Testis (tissue), 5 donors: Measurements from ENCODE around the gene SLC30A10. TPM values are rescaled to one million over a fixed set of nuclear protein-coding genes. Genes with fewer than 3 reads are reported as not detected.

Experiments
- DNase-seq: peaks from one replicate; pipeline ENCODE4 v3.0.0-alpha.2; 2019
- H3K27ac ChIP-seq, 2 donors: fragments of 200-600 bp; sonication (generic); one replicate each; pipeline ENCODE4 v1.5.1; 2019
- H3K27me3 ChIP-seq: fragments of 200-600 bp; sonication (generic); one replicate; pipeline ENCODE4 v1.5.1; 2019
- H3K36me3 ChIP-seq: fragments of 200-600 bp; sonication (generic); one replicate; pipeline ENCODE4 v1.5.1; 2017; ENCODE audit warnings: low read depth; ENCODE audit errors: missing control alignments
- H3K4me1 ChIP-seq: fragments of 200-600 bp; sonication (generic); one replicate; pipeline ENCODE4 v1.5.1; 2019
- H3K4me3 ChIP-seq, 2 donors: fragments of 200-600 bp; sonication (generic); one replicate each; pipeline ENCODE4 v1.5.1; 2017 to 2019
- H3K9me3 ChIP-seq: fragments of 200-600 bp; sonication (generic); one replicate; pipeline ENCODE4 v1.5.1; 2017
- POLR2A ChIP-seq: fragments of 450-650 bp; IDR thresholded peaks from one replicate; pipeline ENCODE4 v1.6.1; 2017; ENCODE audit warnings: antibody characterized with exemption, mild to moderate bottlenecking, moderate library complexity
- WGBS, 2 donors: methylation state at CpG; one replicate each; pipeline ENCODE4 v1.1.5; 2018; 5-methylcytosine and 5-hydroxymethylcytosine counted together
- intact Hi-C: fragments of 100-400 bp; cut with DNase I; formaldehyde crosslinking; loops from one replicate; pipeline ENCODE4 v1.15.1; 2023; ENCODE audit warnings: low total_unique reads
- long read RNA-seq, 2 donors: transcript quantifications; one replicate each; lab custom pipeline, GENCODE V29; 2026
- polyA plus RNA-seq: library from polyadenylated mRNA; stranded (reverse); fragments of 350-450 nt; fragmentation: Illumina TruSeq; extraction: RNeasy Lipid Tissue Mini Kit (QIAGEN cat#74804); gene quantifications from one replicate; pipeline ENCODE4 v1.2.3, GENCODE V29; 2014; ENCODE audit warnings: low read depth, low replicate concordance; ENCODE audit not compliant: insufficient read depth
- total RNA-seq, 2 donors: library from RNA; depleted of rRNA; stranded (reverse); fragments of >200 nt; gene quantifications; one replicate each; pipeline ENCODE4 v1.2.3, GENCODE V29; 2016
- TF ChIP-seq, protein P1 (sequence below), 3 experiments: fragments of 450-650 bp in 2 of 3; fragments of 200-600 bp in 1 of 3; sonication (generic) in 1 of 3; IDR thresholded peaks; one replicate each; pipeline ENCODE4 v1.5.1; 2016 to 2019; ENCODE audit warnings: antibody characterized with exemption in 3 of 3, mild to moderate bottlenecking in 2 of 3, moderate library complexity in 1 of 3

SLC30A10 gene
- 1 to 10 TPM; 2.2 to 2.4 TPM for total RNA-seq
- 4.0 TPM for polyA plus RNA-seq
- long read RNA-seq, donor 1, partial matches to known transcripts, result 0 of 1 reads
- long read RNA-seq, donor 1, other reads (novel, unspliced or antisense), result 0 of 1 reads
- long read RNA-seq, donor 2, result 0 reads

DNA sequence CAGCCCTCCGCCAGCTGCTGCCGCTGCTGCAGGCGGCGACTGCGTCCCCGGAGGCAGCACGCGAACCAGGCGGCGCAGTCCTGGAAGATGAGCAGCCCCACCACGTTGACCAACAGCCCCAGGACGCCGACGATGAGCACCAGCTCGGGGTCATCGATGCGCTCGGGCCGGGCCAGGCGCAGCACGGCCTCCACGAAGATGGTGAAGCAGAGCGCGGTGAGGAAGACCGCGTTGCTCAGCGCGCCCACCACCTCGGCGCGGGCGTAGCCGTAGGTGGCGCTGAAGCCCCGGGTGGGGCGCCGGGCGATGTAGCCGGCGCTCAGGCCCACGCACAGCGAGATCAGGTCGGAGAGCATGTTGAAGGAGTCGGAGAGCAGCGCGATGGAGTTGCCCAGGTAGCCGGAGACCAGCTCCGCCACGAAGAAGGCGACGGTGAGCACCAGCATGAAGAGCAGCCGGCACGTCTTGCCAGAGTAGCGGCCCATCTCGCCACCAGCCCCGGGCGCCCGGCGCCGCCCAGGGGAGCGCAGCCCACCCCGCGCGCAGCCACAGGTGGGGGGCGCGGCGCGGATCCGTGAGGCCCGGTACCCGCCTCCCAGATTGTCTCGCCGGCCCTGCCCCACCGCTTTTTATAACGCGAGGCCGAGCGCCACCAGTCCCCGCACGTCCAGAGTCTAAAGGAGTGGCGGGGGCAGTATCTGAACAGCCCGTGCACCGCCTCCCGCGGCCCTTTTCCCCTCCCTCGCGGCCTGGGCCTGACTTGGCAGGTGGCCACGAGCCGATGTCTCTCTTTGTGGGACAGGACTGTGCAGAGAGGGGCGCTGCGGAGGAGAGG is at the start of gene SLC30A10:
TSS of gene SLC30A10 (minus strand) at position 602 of the 835 bp plus-strand sequence. CDS start at position 485, 117 bp downstream.
- TF ChIP-seq, protein P1, sequence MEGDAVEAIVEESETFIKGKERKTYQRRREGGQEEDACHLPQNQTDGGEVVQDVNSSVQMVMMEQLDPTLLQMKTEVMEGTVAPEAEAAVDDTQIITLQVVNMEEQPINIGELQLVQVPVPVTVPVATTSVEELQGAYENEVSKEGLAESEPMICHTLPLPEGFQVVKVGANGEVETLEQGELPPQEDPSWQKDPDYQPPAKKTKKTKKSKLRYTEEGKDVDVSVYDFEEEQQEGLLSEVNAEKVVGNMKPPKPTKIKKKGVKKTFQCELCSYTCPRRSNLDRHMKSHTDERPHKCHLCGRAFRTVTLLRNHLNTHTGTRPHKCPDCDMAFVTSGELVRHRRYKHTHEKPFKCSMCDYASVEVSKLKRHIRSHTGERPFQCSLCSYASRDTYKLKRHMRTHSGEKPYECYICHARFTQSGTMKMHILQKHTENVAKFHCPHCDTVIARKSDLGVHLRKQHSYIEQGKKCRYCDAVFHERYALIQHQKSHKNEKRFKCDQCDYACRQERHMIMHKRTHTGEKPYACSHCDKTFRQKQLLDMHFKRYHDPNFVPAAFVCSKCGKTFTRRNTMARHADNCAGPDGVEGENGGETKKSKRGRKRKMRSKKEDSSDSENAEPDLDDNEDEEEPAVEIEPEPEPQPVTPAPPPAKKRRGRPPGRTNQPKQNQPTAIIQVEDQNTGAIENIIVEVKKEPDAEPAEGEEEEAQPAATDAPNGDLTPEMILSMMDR (IDR thresholded peaks at IDR 0.05), result no peak
- TF ChIP-seq POLR2A, result no peak
- intact Hi-C loops, result no loop called here
- no peaks in the 10 kb centered on the region for H3K9me3 ChIP-seq
- H3K36me3 ChIP-seq, result no peaks in the 10 kb centered on the region
- peak; percentile 17 for DNase-seq
- WGBS, 2 donors, result 1% methylated on average over 32 to 88 of the region's 91 CpGs
- H3K4me1 ChIP-seq, result no peaks in the 10 kb centered on the region
- H3K27me3 ChIP-seq, result no peaks in the 10 kb centered on the region
- no peak within 1 kb of the TSS for H3K27ac ChIP-seq
- peak within 1 kb of the TSS; percentile 39 to 49 for H3K4me3 ChIP-seq

- Histone ChIP-seq H3K27ac (no peak overlapping the region), H3K27me3 (no peaks in the 10 kb centered on the region), H3K9me3 (no peaks in the 10 kb centered on the region), H3K4me3 (no peak overlapping the region), H3K36me3 (no peaks in the 10 kb centered on the region), H3K4me1 (no peaks in the 10 kb centered on the region)
- TF ChIP-seq, protein P1 (IDR thresholded peaks at IDR 0.05), result no peak
- no peak for TF ChIP-seq POLR2A
- intact Hi-C loops, result no loop called here
- no peak for DNase-seq
- 82 to 85% methylated on average over 3 of the region's 3 CpGs for WGBS, 2 donors
Measured at GRCh38 chr1:219973213-219973612, 44.9 kb upstream of the SLC30A10 start.

DNA sequence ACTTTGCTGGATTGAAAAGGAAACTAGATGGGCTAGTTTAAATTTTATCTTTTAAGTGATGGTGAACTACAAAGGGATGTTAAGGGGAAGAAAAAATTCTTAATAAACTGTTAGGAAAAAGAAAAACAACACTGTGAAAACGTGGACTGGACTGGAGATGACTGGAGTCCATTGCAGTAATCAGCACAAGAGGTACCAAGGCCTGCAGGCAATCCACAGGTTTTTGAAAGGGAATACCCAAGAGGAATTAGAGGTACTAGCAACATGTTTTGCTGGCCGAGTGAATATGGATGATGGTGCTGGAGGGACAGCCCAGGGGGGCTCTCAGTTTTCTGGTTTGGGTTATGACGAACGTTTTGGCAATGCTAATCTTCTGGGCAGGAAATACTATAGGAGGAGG is 39.0 kb upstream of the SLC30A10 start:
- H3K4me3 ChIP-seq, result no peak overlapping the region
- intact Hi-C loops, result no loop called here
- no peaks in the 10 kb centered on the region for H3K9me3 ChIP-seq
- no peaks in the 10 kb centered on the region for H3K36me3 ChIP-seq
- no peaks in the 10 kb centered on the region for H3K4me1 ChIP-seq
- no peak overlapping the region for H3K27ac ChIP-seq
- TF ChIP-seq, protein P1 (IDR thresholded peaks at IDR 0.05), result no peak
- TF ChIP-seq POLR2A, result no peak
- no peaks in the 10 kb centered on the region for H3K27me3 ChIP-seq
- WGBS, 2 donors, result 80 to 93% methylated on average over 4 of the region's 4 CpGs
- DNase-seq, result no peak

GRCh38 chr1:219966071-219966349 is 37.7 kb upstream of the SLC30A10 start:
- 71 to 78% methylated on average over 2 of the region's 2 CpGs for WGBS, 2 donors
- no peak for TF ChIP-seq POLR2A
- TF ChIP-seq, protein P1 (IDR thresholded peaks at IDR 0.05), result no peak
- no peaks in the 10 kb centered on the region for H3K9me3 ChIP-seq
- H3K27ac ChIP-seq, result no peak overlapping the region
- H3K27me3 ChIP-seq, result no peaks in the 10 kb centered on the region
- no peaks in the 10 kb centered on the region for H3K4me1 ChIP-seq
- intact Hi-C loops, result no loop called here
- H3K36me3 ChIP-seq, result no peaks in the 10 kb centered on the region
- no peak overlapping the region for H3K4me3 ChIP-seq
- no peak for DNase-seq
